ENCODE results near the gene OXLD1.

Gene OXLD1

DNA sequence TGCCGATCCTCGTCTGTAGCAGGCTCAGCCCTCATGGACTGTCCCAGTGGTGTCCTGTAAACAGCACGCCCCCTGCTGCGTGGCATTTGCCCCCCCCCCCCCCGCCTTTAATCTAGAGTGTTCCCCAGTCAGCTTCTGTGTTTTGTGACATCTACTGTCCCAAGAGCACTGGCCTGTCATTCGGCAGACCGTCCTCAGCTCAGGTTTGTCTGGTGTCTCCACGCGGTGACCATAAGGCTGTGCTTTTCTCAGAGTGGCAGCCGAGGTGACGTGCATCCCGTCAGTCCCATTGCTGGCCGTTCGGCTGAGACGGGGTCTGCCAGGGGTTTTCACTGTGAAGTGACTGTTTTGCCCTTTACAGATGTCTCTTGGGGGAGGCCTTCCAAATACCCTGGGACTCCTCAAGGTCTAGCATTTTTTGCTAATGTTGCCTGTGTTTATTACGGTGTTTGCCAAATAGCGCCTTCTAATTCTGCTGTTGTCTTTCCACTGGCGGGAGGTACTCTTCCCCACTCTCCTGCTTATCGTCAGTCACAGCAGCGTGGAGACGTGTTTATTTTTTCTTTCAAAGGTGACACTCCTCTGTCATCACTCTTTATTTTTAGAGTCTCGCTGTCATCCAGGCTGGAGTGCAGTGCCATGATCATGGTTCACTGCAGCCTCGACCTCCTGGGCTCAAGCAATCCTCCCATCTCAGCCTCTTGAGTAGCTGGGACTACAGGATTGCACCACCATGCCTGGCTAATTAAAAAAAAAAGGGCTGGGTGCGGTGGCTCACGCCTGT, 31.0 kb upstream of the OXLD1 start:
- Histone ChIP-seq H3K4me1 (ENCODE audit: control insufficient read depth, insufficient read depth, low read length) (peaks cover 6% of the 10 kb centered on the region; the same call in 1 of the 2 replicates), H3K4me3 (ENCODE audit: low read depth, low read length) (no peak overlapping the region), H3K36me3 (ENCODE audit: control insufficient read depth in 2 of 2, insufficient read depth in 1 of 2, low read length in 2 of 2) (peaks cover 38 to 95% of the 10 kb centered on the region in 2 experiments), H3K9me3 (ENCODE audit: control insufficient read depth, insufficient read depth, low read depth, low read length) (no peaks in the 10 kb centered on the region), H3K27ac (ENCODE audit: extremely low read depth, low read depth, low read length) (no peak overlapping the region)
- CTCF ChIA-PET = interaction anchor here (0.6 to 1.3 kb wide), 3 partner anchors 22 to 340 kb away, joined by 3 to 6 read pairs (median 3); partner anchors contain the start of gene DCXR
- POLR2A ChIA-PET = interaction anchor here (1.5 to 2.9 kb wide), 5 partner anchors 12 to 28 kb away, joined by 3 to 25 read pairs (median 8); partner anchors contain the start of genes ARL16 and HGS
- TF ChIP-seq YY1 (tag by site-specific recombination; IDR thresholded peaks at IDR 0.05) (no peak), SP2 (tag by site-specific recombination; IDR thresholded peaks at IDR 0.05) (no peak), SP7 (tag by site-specific recombination; IDR thresholded peaks at IDR 0.05) (0 out of 2 replicates have a peak, but pooled peaks have one; percentile 52), ZNF830 (tag by site-specific recombination; IDR thresholded peaks at IDR 0.05; ENCODE audit: low read depth) (no peak), ZNF2 (tag by site-specific recombination; IDR thresholded peaks at IDR 0.05) (no peak), KLF16 (tag by site-specific recombination; IDR thresholded peaks at IDR 0.05) (no peak), ZFP37 (tag by site-specific recombination; IDR thresholded peaks at IDR 0.05) (no peak), ZNF341 (tag by site-specific recombination; IDR thresholded peaks at IDR 0.05; ENCODE audit: low read depth) (no peak), ZNF121 (tag by site-specific recombination; IDR thresholded peaks at IDR 0.05) (no peak), ZNF670 (tag by site-specific recombination; IDR thresholded peaks at IDR 0.05; ENCODE audit: low read depth) (no peak), ZSCAN30 (tag by site-specific recombination; IDR thresholded peaks at IDR 0.05) (no peak), ZNF354C (tag by site-specific recombination; IDR thresholded peaks at IDR 0.05; ENCODE audit: borderline replicate concordance, low read depth) (no peak), ZNF239 (tag by site-specific recombination; IDR thresholded peaks at IDR 0.05) (no peak), KLF8 (tag by site-specific recombination; IDR thresholded peaks at IDR 0.05) (peak; percentile 44; the same call in 1 of the 2 replicates), ZNF449 (tag by site-specific recombination; IDR thresholded peaks at IDR 0.05) (no peak), ZNF510 (tag by site-specific recombination; IDR thresholded peaks at IDR 0.05; ENCODE audit: insufficient replicate concordance) (no peak), BCL11A (tag by site-specific recombination; IDR thresholded peaks at IDR 0.05; ENCODE audit: low read depth) (0 out of 2 replicates have a peak, but pooled peaks have one; percentile 18), HOXD13 (CRISPR knock-in tag; IDR thresholded peaks at IDR 0.05; ENCODE audit: borderline replicate concordance) (no peak), TSHZ1 (tag by site-specific recombination; IDR thresholded peaks at IDR 0.05; ENCODE audit: borderline replicate concordance) (0 out of 2 replicates have a peak, but pooled peaks have one; percentile 38), ZNF394 (tag by site-specific recombination; IDR thresholded peaks at IDR 0.05; ENCODE audit: borderline replicate concordance) (no peak; the same call in 1 of the 2 replicates), ZBTB7A (tag by site-specific recombination; IDR thresholded peaks at IDR 0.05; ENCODE audit: low read depth) (no peak), ZNF843 (tag by site-specific recombination; IDR thresholded peaks at IDR 0.05) (no peak), WT1 (tag by site-specific recombination; IDR thresholded peaks at IDR 0.05) (peak; percentile 91), ZEB2 (tag by site-specific recombination; IDR thresholded peaks at IDR 0.05) (no peak), KLF17 (tag by site-specific recombination; IDR thresholded peaks at IDR 0.05) (peak; percentile 61; the same call in 1 of the 2 replicates), ZNF654 (tag by site-specific recombination; IDR thresholded peaks at IDR 0.05; ENCODE audit: low read depth) (no peak)
- TF ChIP-seq, protein P1, sequence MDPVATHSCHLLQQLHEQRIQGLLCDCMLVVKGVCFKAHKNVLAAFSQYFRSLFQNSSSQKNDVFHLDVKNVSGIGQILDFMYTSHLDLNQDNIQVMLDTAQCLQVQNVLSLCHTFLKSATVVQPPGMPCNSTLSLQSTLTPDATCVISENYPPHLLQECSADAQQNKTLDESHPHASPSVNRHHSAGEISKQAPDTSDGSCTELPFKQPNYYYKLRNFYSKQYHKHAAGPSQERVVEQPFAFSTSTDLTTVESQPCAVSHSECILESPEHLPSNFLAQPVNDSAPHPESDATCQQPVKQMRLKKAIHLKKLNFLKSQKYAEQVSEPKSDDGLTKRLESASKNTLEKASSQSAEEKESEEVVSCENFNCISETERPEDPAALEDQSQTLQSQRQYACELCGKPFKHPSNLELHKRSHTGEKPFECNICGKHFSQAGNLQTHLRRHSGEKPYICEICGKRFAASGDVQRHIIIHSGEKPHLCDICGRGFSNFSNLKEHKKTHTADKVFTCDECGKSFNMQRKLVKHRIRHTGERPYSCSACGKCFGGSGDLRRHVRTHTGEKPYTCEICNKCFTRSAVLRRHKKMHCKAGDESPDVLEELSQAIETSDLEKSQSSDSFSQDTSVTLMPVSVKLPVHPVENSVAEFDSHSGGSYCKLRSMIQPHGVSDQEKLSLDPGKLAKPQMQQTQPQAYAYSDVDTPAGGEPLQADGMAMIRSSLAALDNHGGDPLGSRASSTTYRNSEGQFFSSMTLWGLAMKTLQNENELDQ (tag by site-specific recombination; IDR thresholded peaks at IDR 0.05; ENCODE audit: low read depth) = no peak
- TF ChIP-seq, protein P2, sequence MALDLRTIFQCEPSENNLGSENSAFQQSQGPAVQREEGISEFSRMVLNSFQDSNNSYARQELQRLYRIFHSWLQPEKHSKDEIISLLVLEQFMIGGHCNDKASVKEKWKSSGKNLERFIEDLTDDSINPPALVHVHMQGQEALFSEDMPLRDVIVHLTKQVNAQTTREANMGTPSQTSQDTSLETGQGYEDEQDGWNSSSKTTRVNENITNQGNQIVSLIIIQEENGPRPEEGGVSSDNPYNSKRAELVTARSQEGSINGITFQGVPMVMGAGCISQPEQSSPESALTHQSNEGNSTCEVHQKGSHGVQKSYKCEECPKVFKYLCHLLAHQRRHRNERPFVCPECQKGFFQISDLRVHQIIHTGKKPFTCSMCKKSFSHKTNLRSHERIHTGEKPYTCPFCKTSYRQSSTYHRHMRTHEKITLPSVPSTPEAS (tag by site-specific recombination; IDR thresholded peaks at IDR 0.05) = no peak
